ENCODE data around the gene PRSS22. TPM values are rescaled to one million over a fixed set of nuclear protein-coding genes. Genes with fewer than 3 reads are reported as not detected.

The PRSS22 gene
- total RNA-seq, 1 donor from 2014 or later = 23.3 TPM

DNA sequence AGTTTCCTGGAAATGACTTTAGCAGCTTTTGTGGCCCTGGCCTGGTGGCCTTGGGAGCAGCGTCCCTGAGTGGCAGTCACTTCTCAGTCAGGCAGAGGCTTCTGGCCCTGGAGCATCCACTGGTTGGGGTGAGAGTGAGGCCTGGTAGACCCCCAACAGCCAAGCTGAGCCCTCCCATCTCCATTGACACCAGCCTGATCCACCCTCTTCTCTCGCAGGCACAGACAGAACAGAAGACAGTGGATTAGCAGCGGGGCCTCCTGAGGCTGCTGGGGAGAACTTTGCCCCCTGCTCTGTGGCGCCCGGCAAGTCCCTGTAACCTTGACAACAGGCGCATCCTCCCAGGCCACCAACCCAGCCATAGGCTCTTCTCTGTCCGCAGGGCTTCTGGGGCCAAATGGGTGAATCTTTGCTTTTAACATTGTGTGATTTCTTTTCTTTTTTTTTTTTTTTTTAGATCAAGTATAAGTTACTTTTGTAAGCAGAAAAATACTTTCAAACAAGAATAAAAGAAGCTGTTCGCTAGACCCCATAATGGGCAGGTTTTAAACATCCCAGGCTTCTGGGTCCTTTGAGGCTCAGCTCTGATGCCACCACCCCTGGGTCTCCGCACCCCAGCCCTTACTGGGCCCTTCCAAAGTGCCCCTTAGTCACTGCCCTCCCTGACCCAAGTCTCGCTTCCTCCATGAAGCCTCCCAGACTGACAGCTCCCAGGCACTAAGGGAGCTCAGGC is 41.0 kb upstream of the PRSS22 start:
- H3K36me3 Mint-ChIP-seq (ENCODE audit: insufficient read depth) = no peaks in the 10 kb centered on the region
- no peak overlapping the region for H3K27ac Mint-ChIP-seq
- no peak for DNase-seq (ENCODE audit: low spot score, unreplicated experiment)
- TF ChIP-seq, protein P1, sequence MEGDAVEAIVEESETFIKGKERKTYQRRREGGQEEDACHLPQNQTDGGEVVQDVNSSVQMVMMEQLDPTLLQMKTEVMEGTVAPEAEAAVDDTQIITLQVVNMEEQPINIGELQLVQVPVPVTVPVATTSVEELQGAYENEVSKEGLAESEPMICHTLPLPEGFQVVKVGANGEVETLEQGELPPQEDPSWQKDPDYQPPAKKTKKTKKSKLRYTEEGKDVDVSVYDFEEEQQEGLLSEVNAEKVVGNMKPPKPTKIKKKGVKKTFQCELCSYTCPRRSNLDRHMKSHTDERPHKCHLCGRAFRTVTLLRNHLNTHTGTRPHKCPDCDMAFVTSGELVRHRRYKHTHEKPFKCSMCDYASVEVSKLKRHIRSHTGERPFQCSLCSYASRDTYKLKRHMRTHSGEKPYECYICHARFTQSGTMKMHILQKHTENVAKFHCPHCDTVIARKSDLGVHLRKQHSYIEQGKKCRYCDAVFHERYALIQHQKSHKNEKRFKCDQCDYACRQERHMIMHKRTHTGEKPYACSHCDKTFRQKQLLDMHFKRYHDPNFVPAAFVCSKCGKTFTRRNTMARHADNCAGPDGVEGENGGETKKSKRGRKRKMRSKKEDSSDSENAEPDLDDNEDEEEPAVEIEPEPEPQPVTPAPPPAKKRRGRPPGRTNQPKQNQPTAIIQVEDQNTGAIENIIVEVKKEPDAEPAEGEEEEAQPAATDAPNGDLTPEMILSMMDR (IDR thresholded peaks at IDR 0.05; ENCODE audit: unreplicated experiment) = no peak
- H3K4me3 Mint-ChIP-seq (ENCODE audit: low read depth) = no peak overlapping the region
- H3K9me3 Mint-ChIP-seq (ENCODE audit: low read depth) = no peaks in the 10 kb centered on the region
- peaks cover 3% of the 10 kb centered on the region for H3K4me1 Mint-ChIP-seq (ENCODE audit: low read depth)
- H3K27me3 Mint-ChIP-seq = no peaks in the 10 kb centered on the region

DNA sequence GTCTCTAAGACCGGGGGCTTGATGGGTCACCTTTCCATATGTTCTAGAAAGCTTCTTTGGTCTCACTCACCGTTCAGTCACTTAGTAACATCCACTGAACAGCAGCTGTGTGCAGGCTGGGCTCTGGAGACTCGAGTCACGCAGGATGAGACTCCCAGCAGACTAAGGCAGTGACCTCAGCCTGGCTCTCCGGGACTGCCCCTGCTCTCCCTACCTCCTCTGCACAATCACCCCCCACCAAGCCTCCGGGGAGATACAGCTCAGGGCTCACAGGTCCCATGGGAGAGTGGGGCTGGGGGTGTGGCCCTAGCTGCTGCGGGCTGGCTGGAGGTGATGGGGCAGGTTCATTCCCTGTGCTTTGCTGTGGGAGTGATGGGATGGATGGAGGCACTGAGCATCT is 39.1 kb upstream of the PRSS22 start:
- TF ChIP-seq, protein P1 (IDR thresholded peaks at IDR 0.05; ENCODE audit: unreplicated experiment) = no peak
- Mint-ChIP-seq H3K9me3 (ENCODE audit: low read depth) (no peaks in the 10 kb centered on the region), H3K27me3 (no peaks in the 10 kb centered on the region), H3K4me3 (ENCODE audit: low read depth) (no peak overlapping the region), H3K27ac (no peak overlapping the region), H3K36me3 (ENCODE audit: insufficient read depth) (no peaks in the 10 kb centered on the region), H3K4me1 (ENCODE audit: low read depth) (no peaks in the 10 kb centered on the region)
- DNase-seq (ENCODE audit: low spot score, unreplicated experiment) = no peak

DNA sequence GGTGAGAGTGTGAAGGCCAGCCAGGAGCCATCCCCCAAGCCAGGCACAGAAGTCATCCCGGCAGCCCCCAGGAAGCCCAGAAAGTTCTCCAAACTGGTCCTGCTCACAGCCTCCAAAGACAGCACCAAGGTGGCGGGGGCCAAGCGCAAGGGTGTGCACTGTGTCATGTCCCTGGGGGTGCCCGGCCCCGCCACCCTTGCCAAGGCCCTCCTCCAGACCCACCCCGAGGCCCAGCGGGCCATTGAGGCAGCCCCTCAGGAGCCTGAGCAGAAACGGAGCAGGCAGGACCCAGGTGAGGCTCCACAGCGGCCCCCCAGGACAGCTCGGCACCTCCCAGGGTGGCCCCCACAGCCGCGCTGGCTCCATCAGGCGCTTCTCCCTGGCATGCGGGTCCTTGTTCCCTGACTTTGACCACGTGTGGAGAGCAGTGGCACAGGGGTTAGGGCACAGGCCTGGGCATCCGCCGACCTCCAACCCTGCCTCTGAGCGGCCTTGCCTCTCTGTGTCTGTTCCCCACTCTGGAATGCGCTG is 38.6 kb upstream of the PRSS22 start:
- Mint-ChIP-seq H3K9me3 (ENCODE audit: low read depth) (no peaks in the 10 kb centered on the region), H3K27ac (no peak overlapping the region), H3K27me3 (no peaks in the 10 kb centered on the region), H3K36me3 (ENCODE audit: insufficient read depth) (no peaks in the 10 kb centered on the region), H3K4me1 (ENCODE audit: low read depth) (no peaks in the 10 kb centered on the region), H3K4me3 (ENCODE audit: low read depth) (no peak overlapping the region)
- no peak for DNase-seq (ENCODE audit: low spot score, unreplicated experiment)
- TF ChIP-seq, protein P1 (IDR thresholded peaks at IDR 0.05; ENCODE audit: unreplicated experiment) = no peak

DNA sequence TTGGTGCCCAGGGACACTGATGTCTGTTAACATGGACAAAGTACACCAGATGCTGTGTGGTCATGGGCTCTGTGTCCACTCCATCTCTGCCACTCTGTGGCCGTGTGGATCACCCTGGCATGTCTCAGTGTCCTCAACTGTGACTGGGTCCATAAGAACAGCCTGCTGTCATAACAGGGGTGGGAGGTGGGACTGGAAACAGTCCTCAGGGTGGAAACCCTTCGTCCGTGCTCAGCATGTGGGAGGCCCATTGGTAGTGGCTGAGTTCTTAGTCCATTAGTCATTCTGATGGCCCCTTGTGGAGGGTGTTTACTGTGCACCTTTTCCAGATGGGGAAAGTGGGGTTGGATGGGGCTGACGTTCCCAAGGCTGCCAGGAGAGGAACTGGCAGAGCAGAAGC is 37.8 kb upstream of the PRSS22 start:
- DNase-seq (ENCODE audit: low spot score, unreplicated experiment) = no peak
- Mint-ChIP-seq H3K27ac (no peak overlapping the region), H3K36me3 (ENCODE audit: insufficient read depth) (no peaks in the 10 kb centered on the region), H3K27me3 (no peaks in the 10 kb centered on the region), H3K4me3 (ENCODE audit: low read depth) (no peak overlapping the region), H3K4me1 (ENCODE audit: low read depth) (no peaks in the 10 kb centered on the region), H3K9me3 (ENCODE audit: low read depth) (no peaks in the 10 kb centered on the region)
- TF ChIP-seq, protein P1 (IDR thresholded peaks at IDR 0.05; ENCODE audit: unreplicated experiment) = no peak

DNA sequence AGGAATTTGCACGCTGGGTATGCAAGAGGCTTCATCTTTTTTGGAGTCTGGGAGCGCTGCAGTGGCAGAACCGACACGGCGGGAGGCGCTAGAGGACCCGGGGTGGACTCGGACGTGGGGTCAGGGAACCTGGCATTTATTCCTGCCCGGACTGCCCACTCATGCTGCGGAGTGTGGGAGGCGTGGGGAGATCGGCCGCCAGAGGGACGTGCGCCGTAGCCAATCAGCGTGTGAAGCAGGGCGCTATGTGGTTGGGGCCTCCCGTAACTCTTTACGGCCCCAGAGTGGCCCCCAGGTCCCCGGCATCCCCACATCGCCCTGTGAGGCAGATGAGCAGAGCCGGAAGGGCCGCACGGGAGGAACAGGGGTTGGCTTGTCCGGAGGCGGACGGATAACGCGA is 36.3 kb upstream of the PRSS22 start:
- TF ChIP-seq, protein P1 (IDR thresholded peaks at IDR 0.05; ENCODE audit: unreplicated experiment) = no peak
- H3K36me3 Mint-ChIP-seq (ENCODE audit: insufficient read depth) = no peaks in the 10 kb centered on the region
- no peaks in the 10 kb centered on the region for H3K27me3 Mint-ChIP-seq
- H3K27ac Mint-ChIP-seq = no peak overlapping the region
- H3K4me3 Mint-ChIP-seq (ENCODE audit: low read depth) = no peak overlapping the region
- H3K9me3 Mint-ChIP-seq (ENCODE audit: low read depth) = no peaks in the 10 kb centered on the region
- no peaks in the 10 kb centered on the region for H3K4me1 Mint-ChIP-seq (ENCODE audit: low read depth)
- no peak for DNase-seq (ENCODE audit: low spot score, unreplicated experiment)

Data from progenitor cell of endocrine pancreas (in vitro differentiated cells).